Panc1 (cell line): Measurements from ENCODE around the gene GMEB2. TPM values are rescaled to one million over a fixed set of nuclear protein-coding genes. Genes with fewer than 3 reads are reported as not detected.
"Not testable (repeated sequence)": the region's sequence is repeated elsewhere in the genome, so short reads cannot be mapped to it uniquely, and the experiment has no call there.

Experiments used
- ATAC-seq: fragments of 200-7000 bp; cut with Tn5 transposase; 2 replicates; pipeline ENCODE4 v1.9.1; 2020; ENCODE audit warnings: mild to moderate bottlenecking, moderate library complexity
- BruUV-seq: library from RNA; stranded (reverse); fragments of 400-500 nt; replicated peaks from 2 replicates; lab custom pipeline; 2021; lab: Mats Ljungman, UMichigan
- CTCF ChIA-PET: fragments of 300-600 bp; sonication (Branson Sonifier 250); formaldehyde crosslinking; loops from one replicate; lab custom pipeline; 2022; ENCODE audit warnings: antibody characterized with exemption; lab: Charles Lee
- POLR2A ChIA-PET: fragments of 300-600 bp; sonication (Branson Sonifier 250); formaldehyde crosslinking; loops from one replicate; lab custom pipeline; 2022; ENCODE audit warnings: antibody characterized with exemption; lab: Charles Lee
- DNase-seq: peaks from one replicate; pipeline ENCODE4 v3.0.0-alpha.2; 2010; ENCODE audit warnings: low read depth, low spot score
- H3K27ac ChIP-seq: 2 replicates; pipeline ENCODE4 v1.5.1; 2011; ENCODE audit warnings: mild to moderate bottlenecking, low read length, inconsistent platforms
- H3K27me3 ChIP-seq: fragments of 200-500 bp; sonication (Bioruptor generic); 2 replicates; pipeline ENCODE4 v1.6.0; 2014; ENCODE audit warnings: low read length, inconsistent platforms; ENCODE audit not compliant: control insufficient read depth, insufficient read depth
- H3K36me3 ChIP-seq: fragments of 200-500 bp; sonication (Bioruptor generic); 2 replicates; pipeline ENCODE4 v1.5.1; 2014; ENCODE audit warnings: inconsistent platforms, mild to moderate bottlenecking, low read length, moderate library complexity; ENCODE audit not compliant: control insufficient read depth, insufficient read depth
- H3K4me1 ChIP-seq: 2 replicates; pipeline ENCODE4 v1.5.1; 2011; ENCODE audit warnings: inconsistent platforms, mild to moderate bottlenecking, low read length, moderate library complexity; ENCODE audit not compliant: control insufficient read depth, insufficient read depth
- H3K4me3 ChIP-seq, 2 experiments: 2 replicates each; pipeline ENCODE4 v1.5.1; 2011 to 2012; ENCODE audit warnings: low read depth in 2 of 2, low read length in 2 of 2, mild to moderate bottlenecking in 2 of 2, inconsistent platforms in 1 of 2, moderate library complexity in 1 of 2
- H3K9me3 ChIP-seq: fragments of 200-500 bp; sonication (Bioruptor generic); 2 replicates; pipeline ENCODE4 v1.5.1; 2014; ENCODE audit warnings: low read depth, mild to moderate bottlenecking, inconsistent platforms, low read length, moderate library complexity; ENCODE audit not compliant: control insufficient read depth, insufficient read depth
- CTCF ChIP-seq: fragments of 450-650 bp; IDR thresholded peaks from 2 replicates; pipeline ENCODE4 v1.5.1; 2017; ENCODE audit warnings: mild to moderate bottlenecking
- POLR2AphosphoS5 ChIP-seq: IDR thresholded peaks from 2 replicates; pipeline ENCODE4 v1.6.1; 2012; ENCODE audit warnings: mild to moderate bottlenecking, low read depth, low read length, moderate library complexity
- REST ChIP-seq, 2 experiments: IDR thresholded peaks; 2 replicates each; pipeline ENCODE4 v1.6.1; 2011 to 2012; ENCODE audit warnings: low read depth in 2 of 2, control low read depth in 1 of 2, low read length in 1 of 2, mild to moderate bottlenecking in 1 of 2, moderate library complexity in 1 of 2; ENCODE audit not compliant: insufficient read depth in 1 of 2
- SIN3A ChIP-seq: IDR thresholded peaks from 2 replicates; pipeline ENCODE4 v1.6.1; 2012; ENCODE audit warnings: low read depth, mild to moderate bottlenecking, low read length, moderate library complexity, borderline replicate concordance; ENCODE audit not compliant: insufficient read depth
- TCF7L2 ChIP-seq: IDR thresholded peaks from 2 replicates; pipeline ENCODE4 v1.6.1; 2011; ENCODE audit warnings: mild to moderate bottlenecking, low read depth, low read length, inconsistent platforms
- in situ Hi-C: cut with HindIII; loops from 2 replicates; pipeline ENCODE4 v1.10.0; 2016; ENCODE audit warnings: low sequenced_read_pairs, low pct_unique_long_range_greater_than_20kb
- intact Hi-C: fragments of 100-400 bp; cut with micrococcal nuclease; formaldehyde crosslinking; loops from one replicate; pipeline ENCODE4 v1.10.0; 2022; ENCODE audit not compliant: unreplicated experiment
- total RNA-seq: library from RNA; stranded (reverse); gene quantifications from one replicate; pipeline ENCODE4 v1.2.1, GENCODE V29; 2021; ENCODE audit not compliant: unreplicated experiment

Gene GMEB2
- total RNA-seq, 1 experiment from 2014 or later = 13.1 TPM

DNA sequence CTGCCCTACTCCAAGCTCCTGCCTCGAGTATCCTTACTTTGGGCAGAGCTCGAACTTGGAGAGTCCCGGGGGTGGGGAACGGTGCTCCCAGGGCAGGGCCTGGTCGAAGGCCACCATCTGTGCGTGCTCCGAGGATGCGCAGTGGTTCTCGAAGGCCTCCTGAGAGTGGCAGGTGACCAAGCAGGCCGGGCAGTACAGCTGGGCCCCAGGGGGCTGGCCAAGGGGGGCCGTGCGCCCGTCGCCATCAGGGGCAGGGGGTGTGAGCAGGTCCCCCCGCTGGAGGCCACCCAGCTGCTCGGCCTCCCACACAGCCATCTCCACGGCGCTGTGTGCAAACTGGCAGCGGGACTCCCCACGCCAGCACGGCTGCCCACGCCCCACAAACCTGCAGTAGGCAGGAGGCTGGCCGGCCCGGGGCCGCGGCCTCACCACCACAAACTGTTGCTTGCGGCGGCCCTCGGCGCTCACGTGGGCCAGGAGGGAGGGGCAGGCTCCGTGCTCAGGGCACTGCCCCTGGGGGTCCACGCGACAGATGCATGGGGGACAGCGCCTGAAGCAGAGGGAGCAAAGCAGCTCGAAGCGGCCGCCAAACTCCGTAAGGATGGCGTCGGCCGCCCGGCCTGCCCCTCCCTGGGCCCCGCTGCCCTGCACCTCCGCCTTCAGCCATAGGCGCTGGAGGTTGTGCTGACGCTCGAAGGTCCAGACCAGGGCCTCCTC, 54.7 kb downstream of the GMEB2 start:
- CTCF ChIA-PET = no interaction called here
- no peaks in the 10 kb centered on the region for H3K27me3 ChIP-seq
- H3K36me3 ChIP-seq = peaks cover 3% of the 10 kb centered on the region; the same call in 1 of the 2 replicates
- no peak overlapping the region for H3K27ac ChIP-seq
- TF ChIP-seq SIN3A = no peak
- TF ChIP-seq CTCF = no peak
- no peak for TF ChIP-seq REST (IDR thresholded peaks at IDR 0.05; ENCODE audit: insufficient read depth in 1 of 2, low read depth in 2 of 2, low read length in 1 of 2)
- TF ChIP-seq TCF7L2 = no peak
- TF ChIP-seq POLR2AphosphoS5 = no peak
- no peak for DNase-seq
- H3K9me3 ChIP-seq = no peaks in the 10 kb centered on the region
- in situ Hi-C loops = no loop called here
- intact Hi-C loops = no loop called here
- POLR2A ChIA-PET = no interaction called here
- H3K4me3 ChIP-seq = no peak overlapping the region
- H3K4me1 ChIP-seq = peaks cover 14% of the 10 kb centered on the region
- no peak for ATAC-seq
- BruUV-seq = no TSS peak

GRCh38 chr20:63571087-63571478, 55.8 kb downstream of the GMEB2 start:
- H3K9me3 ChIP-seq, POLR2A ChIA-PET, DNase-seq, BruUV-seq, CTCF ChIA-PET, in situ Hi-C loops, intact Hi-C loops, ATAC-seq, H3K36me3 ChIP-seq, H3K27me3 ChIP-seq, H3K27ac ChIP-seq, H3K4me3 ChIP-seq: not testable (repeated sequence)
- peaks cover 14% of the 10 kb centered on the region for H3K4me1 ChIP-seq
